Erythroblast (primary cell): ENCODE data around the gene KRT86.

ENCODE experiments used
- GATA1 ChIP-seq: IDR thresholded peaks from 2 replicates; pipeline ENCODE4 v1.6.1; 2011; ENCODE audit warnings: low read depth, mild to moderate bottlenecking, control low read depth, low read length, moderate library complexity
- POLR2A ChIP-seq: IDR thresholded peaks from 2 replicates; pipeline ENCODE4 v1.6.1; 2011; ENCODE audit warnings: mild to moderate bottlenecking, low read length

DNA sequence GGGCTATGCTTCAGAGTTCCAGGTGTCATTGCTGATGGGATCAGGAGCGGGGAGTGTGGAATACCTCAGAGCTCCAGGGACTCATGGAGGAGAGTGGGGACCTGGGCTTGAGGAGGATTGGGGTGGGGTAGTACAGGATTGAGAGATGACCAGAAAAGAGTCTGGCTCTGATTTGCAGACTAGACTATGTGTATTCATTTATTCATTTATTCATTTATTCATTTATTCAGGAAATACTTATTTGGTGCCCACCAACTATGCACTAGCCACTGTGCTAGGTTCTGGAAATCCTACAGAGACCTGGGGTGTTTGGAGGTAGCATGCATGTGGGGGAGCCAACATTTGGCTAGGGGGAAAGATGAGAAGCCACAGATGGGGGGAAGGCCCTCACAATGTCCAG, 47.6 kb downstream of the KRT86 start:
- TF ChIP-seq POLR2A (no peak), GATA1 (no peak)
